GM12801 (cell line): ENCODE measurements around the gene TRIM67.

Source experiments
- CTCF ChIP-seq: IDR thresholded peaks from one replicate; pipeline ENCODE4 v1.5.1; 2011; ENCODE audit warnings: control low read depth; ENCODE audit not compliant: insufficient read length; ENCODE audit errors: extremely low read depth

The TRIM67 gene

GRCh38 chr1:231161667-231162296 is at the start of gene TRIM67:
Gene TRIM67, plus strand, starts transcription at chr1:231162058. Its CDS starts 912 bp downstream, at chr1:231162970.
- TF ChIP-seq CTCF: no peak

GRCh38 chr1:231116738-231117137 is 45.1 kb upstream of the TRIM67 start:
- no peak for TF ChIP-seq CTCF

- no peak for TF ChIP-seq CTCF
These were observed 43.0 kb upstream of the TRIM67 start for GRCh38 chr1:231118704-231119453.

GRCh38 chr1:231121533-231121932 is 40.3 kb upstream of the TRIM67 start:
- no peak for TF ChIP-seq CTCF

- no peak for TF ChIP-seq CTCF
These were observed 39.7 kb upstream of the TRIM67 start for GRCh38 chr1:231122143-231122542.

- TF ChIP-seq CTCF: no peak
These were observed 37.1 kb upstream of the TRIM67 start for GRCh38 chr1:231124746-231125145.

GRCh38 chr1:231125972-231126580 is 35.8 kb upstream of the TRIM67 start:
- TF ChIP-seq CTCF: no peak
